Measurements from ENCODE around the gene RHOJ.

- TF ChIP-seq CTCF (conservative IDR thresholded peaks at IDR 0.05 in 1 of 2, IDR thresholded peaks at IDR 0.05 in 1 of 2; ENCODE audit: extremely low read depth in 1 of 2, insufficient read depth in 1 of 2, low read depth in 1 of 2, low read length in 2 of 2) (peak; percentile 61 to 64), EZH2 (IDR thresholded peaks at IDR 0.05; ENCODE audit: borderline replicate concordance, low read length) (no peak)
Measured at GRCh38 chr14:63308723-63309317, 104.6 kb downstream of the RHOJ start.

Measured in mammary epithelial cell (primary cell).